AG04450 (cell line): ENCODE data around the gene BNIPL. TPM values are rescaled to one million over a fixed set of nuclear protein-coding genes. Genes with fewer than 3 reads are reported as not detected.

Source experiments
- CTCF ChIA-PET: fragments of 300-600, 350-600 bp; formaldehyde crosslinking; extraction: SDS; loops from one replicate; lab custom pipeline; 2022; ENCODE audit warnings: antibody characterized with exemption, inconsistent platforms; lab: Charles Lee
- POLR2A ChIA-PET: fragments of 350-600 bp; formaldehyde crosslinking; extraction: SDS; loops from one replicate; lab custom pipeline; 2021; ENCODE audit warnings: antibody characterized with exemption, inconsistent platforms; lab: Yijun Ruan, JAX
- DNase-seq: peaks from one replicate; pipeline ENCODE4 v3.0.0-alpha.2; 2011; ENCODE audit warnings: low read depth, low spot score
- H3K27ac ChIP-seq: one replicate; pipeline ENCODE4 v1.5.1; 2012; ENCODE audit warnings: low read depth, low read length, control low read depth
- H3K27me3 ChIP-seq: one replicate; pipeline ENCODE4 v1.6.0; 2012; ENCODE audit warnings: low read length; ENCODE audit not compliant: control insufficient read depth, insufficient read depth
- H3K4me3 ChIP-seq: 2 replicates; pipeline ENCODE4 v1.5.1; 2011; ENCODE audit warnings: mild to moderate bottlenecking, low read depth, low read length, control low read depth
- H3K9me3 ChIP-seq: 2 replicates; pipeline ENCODE4 v1.5.1; 2012; ENCODE audit warnings: low read length; ENCODE audit not compliant: control insufficient read depth, insufficient read depth
- polyA plus RNA-seq: library from polyadenylated mRNA; depleted of rRNA; stranded (reverse); fragments of >200 nt; gene quantifications from 2 replicates; pipeline ENCODE4 v1.2.3, GENCODE V29; 2011
- TF ChIP-seq, protein P1 (sequence below): IDR thresholded peaks from 2 replicates; pipeline ENCODE4 v1.5.1; 2011; ENCODE audit warnings: low read depth, low read length, control low read depth, inconsistent platforms

Gene BNIPL
- polyA plus RNA-seq, 1 experiment = 0.16 TPM

DNA sequence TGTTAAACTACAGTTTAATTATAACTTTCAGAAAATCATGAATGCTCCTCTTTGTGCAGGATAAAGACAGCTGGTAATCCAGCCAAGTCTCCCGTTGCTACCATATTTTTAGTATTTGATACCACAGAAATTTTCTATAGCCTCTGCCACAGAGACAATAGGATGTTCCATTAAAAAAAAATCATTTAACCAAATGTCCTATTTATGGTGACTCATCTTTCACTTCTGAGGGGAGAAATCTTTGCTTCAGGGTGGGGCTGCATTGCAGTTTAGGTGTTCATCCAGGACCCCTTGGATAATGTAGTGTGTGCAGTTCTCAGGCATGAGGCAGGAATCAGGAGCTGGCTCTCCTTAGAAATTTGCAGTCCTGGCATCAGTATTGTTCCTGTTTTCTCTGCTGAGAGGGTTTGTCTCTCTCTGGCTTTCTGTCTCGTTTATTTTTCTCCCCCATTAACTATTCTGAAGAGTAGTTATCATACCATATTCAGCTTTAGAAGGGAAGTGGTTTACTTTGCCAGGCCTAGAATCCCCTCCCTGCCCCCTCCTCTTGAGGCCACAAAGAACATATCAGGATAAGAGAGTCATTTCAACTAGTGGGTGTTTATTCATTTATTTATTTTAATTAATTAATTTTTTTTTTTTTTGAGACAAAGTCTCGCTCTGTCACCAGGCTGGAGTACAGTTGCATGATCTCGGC lies 25.1 kb upstream of the BNIPL start:
- ChIA-PET CTCF (interaction anchor here (0.6 to 2.0 kb wide), 2 partner anchors 13 to 117 kb away, joined by 3 to 10 read pairs; no protein-coding TSS in a partner anchor), POLR2A (interaction anchor here (0.7 kb wide), 1 partner anchor 117 kb away, joined by 5 read pairs; no protein-coding TSS in a partner anchor)
- no peaks in the 10 kb centered on the region for H3K27me3 ChIP-seq
- H3K27ac ChIP-seq = no peak overlapping the region
- no peaks in the 10 kb centered on the region for H3K9me3 ChIP-seq
- TF ChIP-seq, protein P1, sequence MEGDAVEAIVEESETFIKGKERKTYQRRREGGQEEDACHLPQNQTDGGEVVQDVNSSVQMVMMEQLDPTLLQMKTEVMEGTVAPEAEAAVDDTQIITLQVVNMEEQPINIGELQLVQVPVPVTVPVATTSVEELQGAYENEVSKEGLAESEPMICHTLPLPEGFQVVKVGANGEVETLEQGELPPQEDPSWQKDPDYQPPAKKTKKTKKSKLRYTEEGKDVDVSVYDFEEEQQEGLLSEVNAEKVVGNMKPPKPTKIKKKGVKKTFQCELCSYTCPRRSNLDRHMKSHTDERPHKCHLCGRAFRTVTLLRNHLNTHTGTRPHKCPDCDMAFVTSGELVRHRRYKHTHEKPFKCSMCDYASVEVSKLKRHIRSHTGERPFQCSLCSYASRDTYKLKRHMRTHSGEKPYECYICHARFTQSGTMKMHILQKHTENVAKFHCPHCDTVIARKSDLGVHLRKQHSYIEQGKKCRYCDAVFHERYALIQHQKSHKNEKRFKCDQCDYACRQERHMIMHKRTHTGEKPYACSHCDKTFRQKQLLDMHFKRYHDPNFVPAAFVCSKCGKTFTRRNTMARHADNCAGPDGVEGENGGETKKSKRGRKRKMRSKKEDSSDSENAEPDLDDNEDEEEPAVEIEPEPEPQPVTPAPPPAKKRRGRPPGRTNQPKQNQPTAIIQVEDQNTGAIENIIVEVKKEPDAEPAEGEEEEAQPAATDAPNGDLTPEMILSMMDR = no peak
- no peak for DNase-seq
- H3K4me3 ChIP-seq = no peak overlapping the region

DNA sequence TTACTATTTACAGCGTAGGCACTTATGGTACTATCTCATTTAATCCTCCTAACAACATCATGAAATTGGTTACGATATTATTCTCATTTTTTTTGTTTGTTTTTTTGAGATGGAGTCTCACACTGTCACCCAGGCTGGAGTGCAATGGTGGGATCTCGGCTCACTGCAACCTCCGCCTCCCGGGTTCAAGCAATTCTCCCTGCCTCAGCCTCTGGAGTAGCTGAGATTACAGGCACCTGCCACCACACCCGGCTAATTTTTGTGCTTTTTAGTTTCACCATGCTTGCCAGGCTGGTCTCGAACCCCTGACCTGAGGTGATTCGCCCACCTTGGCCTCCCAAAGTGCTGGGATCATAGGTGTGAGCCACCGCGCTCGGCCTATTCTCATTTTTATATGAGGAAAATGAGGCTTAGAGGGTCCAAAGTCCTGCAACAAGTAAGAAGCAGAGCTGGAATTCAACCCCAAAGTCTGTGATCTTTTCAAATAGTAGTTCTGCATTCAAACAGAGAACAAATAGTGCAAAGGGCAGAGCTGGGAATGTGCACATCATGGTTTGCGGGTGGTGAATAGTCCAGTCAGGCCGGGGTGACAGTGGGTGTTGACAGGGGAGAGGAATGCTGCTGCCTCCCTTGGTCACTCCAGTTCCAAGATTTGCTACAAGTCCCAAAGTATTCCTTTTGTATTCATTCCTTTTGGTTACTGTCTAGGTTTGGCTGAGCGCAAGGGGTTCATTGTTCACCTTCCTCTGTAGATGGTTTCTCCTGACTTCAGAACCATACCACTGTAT lies 23.5 kb upstream of the BNIPL start:
- CTCF ChIA-PET = interaction anchor here (1.3 to 2.0 kb wide), 2 partner anchors 12 to 35 kb away, joined by 3 to 10 read pairs; partner anchors contain the start of gene C1orf56
- POLR2A ChIA-PET = interaction anchor here (0.6 kb wide), 1 partner anchor 629 kb away, joined by 3 read pairs; no protein-coding TSS in a partner anchor
- no peaks in the 10 kb centered on the region for H3K9me3 ChIP-seq
- no peaks in the 10 kb centered on the region for H3K27me3 ChIP-seq
- DNase-seq = no peak
- H3K27ac ChIP-seq = no peak overlapping the region
- TF ChIP-seq, protein P1 = no peak
- H3K4me3 ChIP-seq = no peak overlapping the region

DNA sequence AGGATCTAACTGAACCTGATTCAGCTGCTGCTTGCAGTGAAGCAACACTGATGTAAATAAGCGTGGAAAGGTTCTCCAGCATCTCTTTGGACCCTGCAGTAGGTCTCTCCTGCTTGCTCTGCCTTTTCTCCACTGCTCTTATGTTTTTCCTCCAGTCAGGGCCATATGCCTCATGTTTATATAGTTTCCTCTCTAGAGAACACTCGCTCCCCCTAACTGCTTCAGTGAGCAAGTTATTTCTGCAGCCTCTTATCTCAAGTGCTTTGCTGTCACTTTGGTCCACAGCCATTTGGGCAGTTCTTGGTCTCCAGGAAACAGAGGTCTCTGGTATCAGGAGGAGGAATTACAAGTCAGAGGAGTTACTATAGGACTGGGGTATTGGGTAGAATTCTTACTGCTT lies 22.9 kb upstream of the BNIPL start:
- Histone ChIP-seq H3K27ac (no peak overlapping the region), H3K27me3 (no peaks in the 10 kb centered on the region), H3K9me3 (no peaks in the 10 kb centered on the region), H3K4me3 (no peak overlapping the region)
- no peak for DNase-seq
- TF ChIP-seq, protein P1 = peak; percentile 21; the same call in 1 of the 2 replicates
- CTCF ChIA-PET = interaction anchor here (1.3 kb wide), 1 partner anchor 34 kb away, joined by 3 read pairs; the partner anchor contains the start of gene C1orf56
- POLR2A ChIA-PET = no interaction called here

DNA sequence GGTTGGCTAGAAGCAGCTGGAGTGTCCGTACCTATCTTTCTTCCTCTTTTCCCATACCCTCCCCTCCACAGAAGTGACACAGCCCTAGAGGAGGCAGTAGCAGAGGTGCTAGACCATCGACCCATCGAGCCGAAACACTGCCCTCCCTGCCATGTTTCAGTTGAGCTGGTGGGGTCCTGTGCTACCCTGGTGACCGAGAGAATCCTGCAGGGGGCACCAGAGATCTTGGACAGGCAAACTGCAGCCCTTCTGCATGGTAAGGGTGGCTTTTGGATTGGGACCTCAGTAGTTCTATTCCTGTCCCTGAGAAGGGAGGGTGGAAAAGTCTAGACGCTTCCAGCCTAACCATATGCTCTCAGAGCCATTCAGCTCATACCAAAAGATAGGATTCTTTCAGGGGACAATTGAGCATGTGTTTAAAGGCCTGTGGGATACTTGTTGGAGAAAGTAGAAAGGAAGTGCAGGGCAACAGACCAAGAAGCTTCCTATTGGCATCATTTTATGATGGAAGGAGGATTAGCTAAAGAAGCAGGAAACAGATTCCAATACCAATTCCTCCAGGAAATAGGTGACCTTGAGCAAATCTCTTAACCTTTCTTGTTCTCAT lies 11.7 kb upstream of the BNIPL start:
- ChIA-PET POLR2A (no interaction called here), CTCF (interaction anchor here (0.6 to 3.0 kb wide), 15 partner anchors 13 to 316 kb away, joined by 3 to 27 read pairs (median 5); partner anchors contain the start of genes C1orf56, MINDY1 and TNFAIP8L2)
- H3K9me3 ChIP-seq = no peaks in the 10 kb centered on the region
- no peak for DNase-seq
- H3K27me3 ChIP-seq = no peaks in the 10 kb centered on the region
- TF ChIP-seq, protein P1 = peak; percentile 80
- no peak overlapping the region for H3K27ac ChIP-seq
- H3K4me3 ChIP-seq = no peak overlapping the region
